ENCODE results near the gene PPP1R14D.

PPP1R14D gene

GRCh38 chr15:40854161-40854560 lies 25.7 kb upstream of the PPP1R14D start:
- Histone ChIP-seq H4K20me1 (ENCODE audit: insufficient read depth, low read length, poor library complexity, severe bottlenecking) (no peaks in the 10 kb centered on the region), H3K9ac (ENCODE audit: low read depth, low read length, poor library complexity, severe bottlenecking) (no peak overlapping the region), H3K4me3 (ENCODE audit: low read length, poor library complexity, severe bottlenecking) (no peak overlapping the region), H2AFZ (ENCODE audit: low read length) (no peak overlapping the region), H3K9me3 (ENCODE audit: insufficient read depth, low read depth, low read length) (no peaks in the 10 kb centered on the region), H3K9me2 (replicated peaks; ENCODE audit: low read depth, low read length) (no peaks in the 10 kb centered on the region), H3K4me1 (ENCODE audit: insufficient read depth, low read length, poor library complexity, severe bottlenecking) (no peaks in the 10 kb centered on the region), H3K36me3 (ENCODE audit: insufficient read depth, low read length) (no peaks in the 10 kb centered on the region), H3K79me2 (ENCODE audit: insufficient read depth, low read length) (no peaks in the 10 kb centered on the region), H3K4me2 (ENCODE audit: low read depth, low read length, poor library complexity, severe bottlenecking) (no peak overlapping the region), H3F3A (ENCODE audit: low read depth) (no peaks in the 10 kb centered on the region), H3K27me3 (ENCODE audit: insufficient read depth, low read length, poor library complexity, severe bottlenecking) (no peaks in the 10 kb centered on the region)
- no peak for TF ChIP-seq CTCF (conservative IDR thresholded peaks at IDR 0.05; ENCODE audit: low read length)
- TF ChIP-seq EZH2phosphoT487 (IDR thresholded peaks at IDR 0.05; ENCODE audit: borderline replicate concordance) = no peak

- Histone ChIP-seq H3K79me2 (ENCODE audit: insufficient read depth, low read length) (no peaks in the 10 kb centered on the region), H3K4me2 (ENCODE audit: low read depth, low read length, poor library complexity, severe bottlenecking) (no peak overlapping the region), H3F3A (ENCODE audit: low read depth) (no peaks in the 10 kb centered on the region), H3K9ac (ENCODE audit: low read depth, low read length, poor library complexity, severe bottlenecking) (no peak overlapping the region), H3K9me2 (replicated peaks; ENCODE audit: low read depth, low read length) (no peaks in the 10 kb centered on the region), H3K27me3 (ENCODE audit: insufficient read depth, low read length, poor library complexity, severe bottlenecking) (no peaks in the 10 kb centered on the region), H3K36me3 (ENCODE audit: insufficient read depth, low read length) (no peaks in the 10 kb centered on the region), H3K4me1 (ENCODE audit: insufficient read depth, low read length, poor library complexity, severe bottlenecking) (no peaks in the 10 kb centered on the region), H3K4me3 (ENCODE audit: low read length, poor library complexity, severe bottlenecking) (no peak overlapping the region), H3K9me3 (ENCODE audit: insufficient read depth, low read depth, low read length) (no peaks in the 10 kb centered on the region), H2AFZ (ENCODE audit: low read length) (no peak overlapping the region), H4K20me1 (ENCODE audit: insufficient read depth, low read length, poor library complexity, severe bottlenecking) (no peaks in the 10 kb centered on the region)
- TF ChIP-seq EZH2phosphoT487 (IDR thresholded peaks at IDR 0.05; ENCODE audit: borderline replicate concordance) = no peak
- TF ChIP-seq CTCF (conservative IDR thresholded peaks at IDR 0.05; ENCODE audit: low read length) = no peak
Measured at GRCh38 chr15:40853241-40853890, 24.9 kb upstream of the PPP1R14D start.

GRCh38 chr15:40852529-40852928 lies 24.0 kb upstream of the PPP1R14D start:
- peaks cover 6% of the 10 kb centered on the region for H3K4me1 ChIP-seq (ENCODE audit: insufficient read depth, low read length, poor library complexity, severe bottlenecking)
- TF ChIP-seq EZH2phosphoT487 (IDR thresholded peaks at IDR 0.05; ENCODE audit: borderline replicate concordance) (no peak), CTCF (conservative IDR thresholded peaks at IDR 0.05; ENCODE audit: low read length) (no peak)
- no peaks in the 10 kb centered on the region for H3K27me3 ChIP-seq (ENCODE audit: insufficient read depth, low read length, poor library complexity, severe bottlenecking)
- H3K9me2 ChIP-seq (replicated peaks; ENCODE audit: low read depth, low read length) = no peaks in the 10 kb centered on the region
- H3K4me3 ChIP-seq (ENCODE audit: low read length, poor library complexity, severe bottlenecking) = no peak overlapping the region
- H3F3A ChIP-seq (ENCODE audit: low read depth) = no peaks in the 10 kb centered on the region
- no peaks in the 10 kb centered on the region for H3K79me2 ChIP-seq (ENCODE audit: insufficient read depth, low read length)
- H3K36me3 ChIP-seq (ENCODE audit: insufficient read depth, low read length) = no peaks in the 10 kb centered on the region
- H2AFZ ChIP-seq (ENCODE audit: low read length) = no peak overlapping the region
- H3K4me2 ChIP-seq (ENCODE audit: low read depth, low read length, poor library complexity, severe bottlenecking) = no peak overlapping the region
- no peaks in the 10 kb centered on the region for H4K20me1 ChIP-seq (ENCODE audit: insufficient read depth, low read length, poor library complexity, severe bottlenecking)
- no peak overlapping the region for H3K9ac ChIP-seq (ENCODE audit: low read depth, low read length, poor library complexity, severe bottlenecking)
- H3K9me3 ChIP-seq (ENCODE audit: insufficient read depth, low read depth, low read length) = no peaks in the 10 kb centered on the region
